ENCODE results near the gene TMPRSS11D.

- TF ChIP-seq EZH2 (IDR thresholded peaks at IDR 0.05; ENCODE audit: insufficient read depth, poor library complexity, severe bottlenecking) (no peak), EZH2phosphoT487 (IDR thresholded peaks at IDR 0.05; ENCODE audit: insufficient read depth, low read depth) (no peak)
Measured at GRCh38 chr4:67892905-67893304, 9.1 kb upstream of the TMPRSS11D start.
